ENCODE data around the gene MVB12A.

MVB12A gene

GRCh38 chr19:17419621-17420474 is at the start of gene MVB12A:
Gene MVB12A (plus strand): TSS chr19:17420047. CDS start chr19:17420136, 89 bp downstream.
- DNase-seq: peak; percentile 99 to 100

- DNase-seq: no peak
Observed at GRCh38 chr19:17376935-17377600, 42.8 kb upstream of the MVB12A start, which contains the start of gene PLVAP. Gene PLVAP (minus strand): TSS chr19:17377342. CDS start chr19:17377288, 54 bp downstream.

GRCh38 chr19:17378271-17378670 is 41.6 kb upstream of the MVB12A start:
- no peak for DNase-seq

- DNase-seq: no peak
Observed at GRCh38 chr19:17379221-17379631, 40.6 kb upstream of the MVB12A start.

DNA sequence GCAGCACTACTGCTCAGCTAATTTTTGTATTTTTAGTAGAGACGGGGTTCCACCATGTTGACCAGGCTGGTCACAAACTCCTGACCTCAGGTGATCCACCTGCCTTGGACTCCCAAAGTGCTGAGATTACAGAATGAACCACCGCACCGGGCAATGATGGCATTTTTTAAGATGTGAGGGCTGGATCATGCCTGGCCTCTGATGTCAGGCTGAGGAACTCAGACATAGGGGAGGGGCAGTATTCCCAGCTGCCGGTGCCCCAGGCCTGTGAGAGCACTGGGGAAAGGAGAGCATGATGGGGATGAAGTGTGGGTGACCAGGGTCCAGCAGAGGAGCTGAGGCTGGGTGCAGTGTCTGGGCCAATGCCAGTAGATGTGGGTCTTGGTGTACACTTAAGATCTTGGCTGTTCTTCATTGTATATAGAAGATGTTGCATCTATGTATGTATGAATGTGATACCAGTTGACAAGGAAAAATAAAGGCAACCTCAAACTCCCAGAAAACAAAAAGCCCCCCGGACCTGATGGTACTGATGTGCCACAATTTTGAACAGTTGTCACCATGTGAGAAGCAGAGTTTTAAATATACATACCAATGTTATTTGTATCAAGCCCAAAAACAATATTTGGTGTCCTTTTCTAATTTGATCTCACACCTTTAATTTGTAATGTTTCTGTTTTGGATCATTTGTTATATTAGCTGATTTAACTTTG is 39.3 kb upstream of the MVB12A start:
- DNase-seq: no peak

DNA sequence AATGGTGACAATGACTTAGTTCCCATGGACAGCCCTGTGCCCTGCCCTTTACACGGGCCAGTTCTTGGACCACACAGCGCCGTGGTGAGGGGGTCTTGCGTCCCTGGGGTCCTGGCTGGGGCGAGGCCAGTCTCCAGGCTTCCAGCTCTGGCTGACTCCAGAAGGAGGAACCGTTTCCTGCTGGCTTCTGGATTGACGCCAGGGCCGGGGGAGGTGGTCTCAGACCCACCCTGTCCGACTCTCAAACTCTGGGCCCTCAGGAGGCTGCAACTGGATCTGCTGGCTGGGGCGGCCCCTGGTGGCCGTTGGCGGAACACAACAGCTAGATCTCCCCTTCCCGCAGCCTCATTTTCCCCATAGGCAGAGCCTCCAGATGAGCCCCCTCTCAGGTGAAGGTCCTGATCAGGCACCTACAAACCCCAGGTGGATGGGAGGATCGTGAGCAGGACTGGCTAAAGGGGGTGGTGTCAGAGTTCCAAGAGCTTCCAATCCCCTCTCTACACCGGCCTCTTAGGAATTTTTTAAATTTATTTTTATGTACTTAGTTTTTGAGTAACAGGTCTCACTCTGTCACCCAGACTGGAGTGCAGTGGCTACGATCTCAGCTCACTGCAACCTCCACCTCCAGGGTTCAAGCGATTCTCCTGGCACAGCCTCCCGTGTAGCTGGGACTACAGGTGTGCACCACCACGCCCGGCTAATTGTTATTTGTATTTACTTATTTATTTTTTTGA is 33.8 kb upstream of the MVB12A start:
- peak; percentile 42 to 64 for DNase-seq

GRCh38 chr19:17389288-17389687 is 30.6 kb upstream of the MVB12A start:
- DNase-seq: no peak

- peak in 1 of 2 experiments; percentile 46 for DNase-seq
Observed at GRCh38 chr19:17389957-17390664, 29.7 kb upstream of the MVB12A start.

DNA sequence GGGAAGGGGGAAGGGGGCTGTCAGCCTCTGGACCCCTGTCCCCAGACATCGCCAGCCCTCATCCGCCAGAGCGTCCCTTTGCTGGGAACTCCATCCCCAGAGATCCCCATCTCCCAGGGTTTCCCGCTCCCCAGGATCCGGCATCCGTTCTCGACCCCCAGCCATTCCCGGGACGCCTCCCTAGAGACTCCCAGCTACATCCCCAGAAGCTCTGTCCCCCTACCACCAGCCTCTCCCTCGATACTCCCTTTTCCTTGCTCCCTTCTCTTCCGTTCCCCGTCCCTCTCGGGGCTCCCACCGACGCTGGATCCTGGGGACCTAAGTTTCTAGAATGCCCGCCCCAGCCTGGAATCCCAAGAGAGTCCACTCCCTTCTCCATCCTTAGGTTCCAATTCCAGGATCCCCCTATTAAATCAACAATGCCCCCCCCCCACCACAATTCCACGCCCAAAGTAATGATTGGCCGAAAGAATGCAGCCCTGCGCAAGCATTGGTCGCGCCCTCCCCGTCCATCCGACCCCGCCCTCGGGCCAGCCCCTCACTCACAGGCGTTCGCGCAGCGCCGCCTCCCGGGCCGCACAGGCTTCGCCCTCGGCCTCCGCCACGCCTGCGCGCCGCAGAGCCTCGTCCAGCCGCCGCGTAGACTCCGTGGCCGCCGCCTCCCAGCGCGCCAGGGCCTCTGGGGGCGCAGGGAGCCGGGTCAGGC is 29.0 kb upstream of the MVB12A start:
- DNase-seq: peak; percentile 93 to 97

DNA sequence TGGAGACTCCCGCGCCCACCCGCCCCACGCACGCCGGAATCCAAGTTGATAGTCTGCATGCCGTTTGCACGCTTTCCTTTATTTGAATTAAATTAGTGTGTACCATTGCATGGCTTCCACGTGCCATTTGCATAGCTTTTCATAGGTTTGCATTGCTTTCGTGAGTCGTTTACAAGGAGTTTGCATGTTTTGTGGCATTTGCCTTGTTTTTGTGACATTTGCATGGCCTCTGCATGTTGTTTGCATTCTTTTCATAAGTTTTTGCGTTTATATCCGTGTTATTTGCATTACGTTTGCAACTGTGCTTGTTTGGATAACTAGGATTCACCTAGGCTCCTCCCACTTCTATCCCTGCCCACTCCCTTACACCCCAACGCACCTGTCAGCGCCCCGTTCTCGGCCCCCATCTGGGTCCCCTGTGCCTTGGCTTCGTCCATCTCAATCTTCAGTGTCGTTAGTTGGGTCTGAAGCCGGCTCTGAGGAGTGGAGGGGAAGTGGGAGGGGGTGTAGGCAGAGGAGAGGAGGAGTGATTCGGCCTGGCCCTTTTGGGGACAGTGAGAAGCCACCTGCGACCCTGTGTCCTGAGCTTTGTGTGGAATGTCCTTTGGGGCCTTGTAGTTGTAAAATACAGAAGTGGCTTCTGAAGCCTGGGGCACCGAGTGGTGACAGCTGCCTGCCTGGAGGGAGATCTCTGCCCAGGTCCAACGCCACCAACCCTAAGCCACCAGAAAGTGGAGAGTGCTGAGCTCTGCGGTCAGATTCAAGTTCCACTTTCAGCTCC is 28.3 kb upstream of the MVB12A start:
- DNase-seq: peak in 1 of 2 experiments; percentile 22

GRCh38 chr19:17393002-17393401 is 26.8 kb upstream of the MVB12A start:
- peak in 1 of 2 experiments; percentile 8 for DNase-seq

- DNase-seq: no peak
Observed at GRCh38 chr19:17393914-17394313, 25.9 kb upstream of the MVB12A start, which contains the start of gene CCDC194. Gene CCDC194 (minus strand): TSS chr19:17394196. CDS start chr19:17394158, 38 bp downstream.

- peak; percentile 58 to 61 for DNase-seq
Observed at GRCh38 chr19:17394891-17395415, 24.9 kb upstream of the MVB12A start.

GRCh38 chr19:17398902-17399527 is 20.8 kb upstream of the MVB12A start:
- DNase-seq: no peak

DNA sequence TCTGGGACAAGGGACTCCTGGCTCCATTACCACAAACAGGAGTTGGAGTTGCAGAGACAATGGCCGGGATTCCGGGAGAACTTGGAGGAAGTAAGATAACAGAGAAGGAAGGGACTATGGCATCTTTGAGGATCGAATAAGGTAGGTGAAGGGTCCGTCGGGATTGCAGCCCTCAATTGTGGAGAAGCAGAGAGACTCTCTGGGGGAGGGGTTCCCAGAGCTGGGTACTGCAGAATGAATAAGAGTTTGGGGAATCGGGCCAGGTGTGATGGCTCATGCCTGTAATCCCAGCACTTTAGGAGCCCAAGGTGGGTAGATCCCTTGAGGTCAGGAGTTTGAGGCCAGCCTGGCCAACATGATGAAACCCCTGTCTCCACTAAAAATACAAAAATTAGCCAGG is 18.2 kb upstream of the MVB12A start:
- DNase-seq: no peak

DNA sequence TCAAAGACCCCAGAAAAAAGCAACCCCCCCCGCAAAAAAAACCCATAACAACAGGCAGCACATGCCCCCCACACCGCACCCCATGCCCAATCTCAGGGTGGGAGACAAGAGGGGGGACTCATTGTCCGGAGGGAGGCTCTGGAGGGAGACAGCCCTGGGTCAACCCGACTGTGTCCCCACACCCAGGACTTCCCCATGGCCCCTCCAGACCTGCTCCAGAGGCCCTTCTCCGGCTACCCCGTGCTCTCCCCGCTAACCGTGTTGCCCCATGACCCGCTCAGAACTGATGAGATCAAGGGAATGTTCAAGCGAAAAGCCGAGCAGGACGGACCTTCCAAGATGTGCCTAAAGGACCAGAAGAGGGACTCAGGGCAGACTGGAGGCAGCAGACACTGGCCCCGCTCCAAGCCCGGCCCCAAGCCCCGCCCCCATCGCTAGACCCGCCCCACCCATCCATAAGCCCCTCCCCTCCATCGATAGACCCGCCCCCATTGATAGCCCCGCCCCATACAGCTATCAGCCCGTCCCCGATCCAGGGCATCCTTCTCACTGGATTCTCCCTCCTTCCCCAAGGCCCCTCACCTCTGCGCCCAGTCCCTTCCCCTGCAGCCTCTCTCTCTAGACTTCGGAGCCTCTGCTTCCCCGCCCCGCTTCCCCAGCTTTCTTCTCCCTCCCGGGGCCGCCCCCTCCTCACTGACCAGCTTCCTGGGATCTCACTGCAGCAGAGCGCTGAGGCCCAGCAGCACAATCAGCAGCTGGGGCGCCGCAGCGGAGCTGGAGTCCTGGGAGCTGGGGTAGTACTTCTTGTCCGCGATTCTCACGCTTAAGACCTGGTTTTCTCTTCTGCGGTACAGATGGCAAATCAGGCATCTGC is 16.6 kb upstream of the MVB12A start:
- DNase-seq: peak in 1 of 2 experiments; percentile 35

DNA sequence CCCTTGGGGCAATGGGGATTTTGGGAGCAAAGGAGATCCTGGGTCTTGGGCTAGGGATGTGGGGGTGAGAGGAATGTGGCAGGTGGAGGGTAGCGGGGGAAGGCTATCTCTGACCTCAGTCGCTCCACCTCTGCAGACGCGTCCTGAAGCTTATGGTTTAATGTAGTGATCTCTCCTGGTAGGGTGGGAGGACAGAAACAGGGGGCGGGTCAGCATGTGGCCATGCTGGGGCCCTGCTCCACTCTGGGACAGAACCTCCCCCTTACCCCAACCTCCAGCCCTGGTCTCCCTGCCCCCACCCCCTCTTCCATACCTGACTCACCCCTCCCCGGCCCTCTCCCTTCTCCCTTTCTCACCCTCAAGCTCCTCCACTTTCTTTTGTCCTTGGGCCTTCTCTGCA is 15.8 kb upstream of the MVB12A start:
- DNase-seq: no peak

GRCh38 chr19:17404621-17405249 is 15.1 kb upstream of the MVB12A start:
- DNase-seq: no peak
